NCI-H1930 (cell line): Measurements from ENCODE around the gene ST3GAL5.
"Not testable (repeated sequence)": the region's sequence is repeated elsewhere in the genome, so short reads cannot be mapped to it uniquely, and the experiment has no call there.

ENCODE experiments used
- DNase-seq, 2 experiments: peaks; one replicate each; lab custom pipeline; 2025; lab: John Stamatoyannopoulos, UW

ST3GAL5 gene

GRCh38 chr2:85917887-85918795 lies 29.4 kb upstream of the ST3GAL5 start:
- DNase-seq: no peak

DNA sequence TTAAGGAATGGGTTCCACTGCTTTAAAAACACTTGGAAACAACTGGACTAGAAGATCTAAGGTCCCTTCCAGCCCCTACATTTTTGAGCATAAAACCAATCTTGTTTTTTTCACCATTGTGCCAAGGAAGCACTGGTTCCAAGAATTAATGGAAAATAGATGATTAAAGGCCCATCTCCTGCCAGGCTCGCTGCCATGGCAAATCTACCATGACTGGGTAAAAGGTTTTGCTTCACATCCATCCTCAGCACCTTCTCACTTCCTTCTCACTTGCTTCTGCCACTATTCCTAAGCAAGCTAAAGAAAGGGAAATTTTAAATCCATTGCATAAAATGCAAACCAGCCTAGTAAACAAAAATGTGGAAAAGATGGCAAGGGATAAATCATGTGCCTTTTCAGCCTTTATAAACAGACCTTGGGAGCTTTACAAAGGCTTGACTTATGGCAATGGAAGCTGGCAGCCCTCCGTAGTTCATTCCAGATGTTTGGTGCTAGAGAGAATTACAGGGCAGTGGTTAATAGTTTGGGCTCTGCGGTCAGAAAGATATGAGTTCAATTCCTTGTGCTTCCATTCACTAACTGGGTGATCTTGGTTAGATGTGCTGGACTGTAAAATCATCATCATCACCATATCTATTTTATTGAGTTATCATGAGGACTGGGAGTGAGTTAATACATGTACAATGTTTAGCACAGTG lies 27.0 kb upstream of the ST3GAL5 start:
- no peak for DNase-seq

DNA sequence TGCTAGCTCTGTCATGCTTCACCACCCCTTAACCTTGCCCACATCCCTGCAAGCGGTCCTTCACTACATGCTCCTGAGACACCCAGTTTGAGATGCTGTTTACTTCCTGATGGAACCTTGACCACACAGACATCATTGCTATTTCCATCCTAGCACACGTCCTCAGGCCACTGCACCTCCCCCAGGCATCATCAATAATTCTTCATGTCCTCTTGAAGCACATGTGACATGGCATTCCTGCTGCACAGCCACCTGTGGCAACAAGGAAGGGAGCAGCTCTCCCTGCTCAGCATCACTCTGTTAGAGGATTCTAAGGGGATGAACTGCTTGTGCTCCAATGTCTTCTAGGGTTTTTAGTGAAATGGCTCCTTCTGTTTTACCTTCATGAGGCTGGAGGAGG lies 26.1 kb upstream of the ST3GAL5 start:
- DNase-seq: no peak

- DNase-seq: no peak
Observed at GRCh38 chr2:85913884-85914881, 25.4 kb upstream of the ST3GAL5 start.

DNA sequence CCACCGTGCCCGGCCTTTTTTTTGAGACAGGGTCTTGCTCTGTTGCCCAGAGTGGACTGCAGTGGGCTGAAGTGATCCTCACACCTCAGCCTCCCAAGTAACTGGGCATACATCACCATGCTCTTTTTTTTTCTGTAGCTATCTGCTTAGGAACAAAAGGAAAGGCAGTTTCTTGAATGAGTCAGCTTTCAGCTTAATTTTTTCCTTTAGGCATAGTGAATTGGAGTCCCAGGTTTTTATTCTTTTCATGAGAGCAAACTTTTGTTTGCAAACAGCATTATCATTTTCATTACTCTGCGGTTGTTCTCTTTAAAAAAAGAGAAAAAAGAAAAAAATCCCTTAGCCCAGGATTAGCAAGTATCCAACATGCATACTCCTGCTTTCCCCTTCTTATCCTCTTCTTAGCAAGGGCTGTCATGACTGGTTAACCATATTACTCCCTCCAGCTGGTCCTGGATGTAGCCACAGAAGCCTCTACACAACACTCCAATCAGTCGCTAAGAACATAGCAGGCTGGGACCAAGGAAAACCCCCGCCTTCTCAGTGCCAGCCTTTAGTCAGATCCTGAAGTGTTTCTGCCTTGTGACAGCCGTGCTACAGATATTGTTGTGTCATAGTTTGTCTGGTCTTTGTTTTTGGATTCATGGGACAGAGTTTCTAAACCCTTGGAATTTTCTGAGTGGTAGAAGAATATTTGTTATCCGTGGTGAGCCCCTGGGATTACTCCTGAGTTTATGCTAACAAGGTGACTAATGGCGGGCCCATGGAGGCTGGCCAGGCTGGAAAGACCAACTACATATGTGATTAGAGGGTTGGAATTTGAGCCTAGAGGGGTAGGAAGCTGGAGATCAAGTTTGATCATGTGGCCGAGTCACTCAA lies 23.3 kb upstream of the ST3GAL5 start:
- DNase-seq: no peak

DNA sequence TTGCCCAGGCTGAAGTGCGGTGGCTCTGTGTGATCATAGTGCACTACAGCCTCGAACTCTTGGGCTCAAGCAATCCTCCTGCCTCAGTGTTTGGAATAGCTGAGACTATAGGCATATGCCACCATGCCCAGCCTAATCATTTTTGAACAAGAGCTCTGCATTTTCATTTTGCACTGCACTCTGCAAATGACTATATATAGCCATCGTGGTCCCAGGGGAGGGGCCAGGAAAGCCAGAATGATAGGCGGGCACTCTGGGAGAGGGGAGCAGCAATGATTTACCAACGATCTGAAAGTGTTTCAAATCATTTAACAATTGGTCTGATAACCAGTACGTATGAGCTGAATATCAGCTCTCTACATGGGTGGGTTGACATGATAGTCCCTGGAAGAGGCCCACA lies 22.3 kb upstream of the ST3GAL5 start:
- DNase-seq: no peak

DNA sequence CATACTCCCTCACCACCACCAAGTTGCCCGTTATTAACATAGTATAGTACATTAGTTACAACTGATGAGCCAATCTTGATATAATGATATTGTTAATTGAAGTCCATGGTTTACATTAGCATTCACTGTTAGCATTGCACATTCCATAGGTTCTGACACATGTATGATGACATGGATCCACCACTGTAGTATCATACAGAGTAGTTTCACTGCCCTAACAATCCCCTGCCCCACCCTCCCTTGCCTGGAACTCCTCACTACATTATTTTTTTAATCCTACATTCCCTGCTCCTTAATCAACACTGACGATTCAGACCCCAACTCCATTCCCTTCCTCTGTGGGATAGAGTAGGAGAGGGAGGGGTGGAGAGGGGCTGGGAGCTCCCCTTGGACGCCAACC lies 20.2 kb upstream of the ST3GAL5 start:
- DNase-seq: no peak

DNA sequence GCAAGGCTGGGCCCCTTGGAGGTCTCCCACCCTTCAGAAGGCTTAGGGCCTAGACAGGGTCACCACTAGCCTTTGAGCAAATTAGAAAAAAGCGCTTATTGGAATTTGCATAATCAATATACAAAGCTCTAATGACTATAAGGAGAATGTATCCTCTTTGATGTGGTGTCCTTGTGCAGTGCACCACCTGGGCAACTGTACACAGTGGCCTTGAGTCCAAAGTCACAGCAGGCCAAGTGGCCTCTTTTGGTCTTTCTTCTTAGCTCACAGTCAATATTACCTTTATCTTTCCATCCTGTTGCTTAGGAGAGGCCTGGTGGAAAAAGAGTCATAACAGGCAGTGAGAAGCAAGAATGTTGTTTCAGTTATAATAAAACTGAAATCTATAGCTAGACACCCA lies 19.7 kb upstream of the ST3GAL5 start:
- no peak for DNase-seq

DNA sequence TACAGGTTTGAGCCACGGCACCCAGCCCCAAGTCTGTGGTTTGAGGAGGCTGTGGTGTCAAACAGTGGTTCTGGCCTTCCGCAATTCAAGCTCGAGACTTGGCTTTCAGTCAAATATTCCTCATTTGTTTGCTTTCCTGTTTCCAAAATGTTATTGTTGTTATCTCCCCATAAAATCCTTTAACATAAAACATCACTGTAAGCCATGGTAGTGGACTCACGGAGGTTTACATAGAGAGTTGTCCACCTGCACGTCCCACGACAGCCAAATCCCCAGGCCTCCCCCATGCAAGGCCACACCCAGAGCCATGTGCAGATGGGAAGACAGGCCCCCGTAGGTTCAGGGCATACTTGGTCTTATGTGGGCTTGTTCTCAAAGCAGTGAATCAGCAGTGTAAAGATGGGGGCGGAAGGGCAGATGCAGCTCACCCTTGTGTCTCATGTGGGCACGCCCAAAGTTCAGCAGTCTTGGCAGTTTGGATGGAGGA lies 18.9 kb upstream of the ST3GAL5 start:
- no peak for DNase-seq

DNA sequence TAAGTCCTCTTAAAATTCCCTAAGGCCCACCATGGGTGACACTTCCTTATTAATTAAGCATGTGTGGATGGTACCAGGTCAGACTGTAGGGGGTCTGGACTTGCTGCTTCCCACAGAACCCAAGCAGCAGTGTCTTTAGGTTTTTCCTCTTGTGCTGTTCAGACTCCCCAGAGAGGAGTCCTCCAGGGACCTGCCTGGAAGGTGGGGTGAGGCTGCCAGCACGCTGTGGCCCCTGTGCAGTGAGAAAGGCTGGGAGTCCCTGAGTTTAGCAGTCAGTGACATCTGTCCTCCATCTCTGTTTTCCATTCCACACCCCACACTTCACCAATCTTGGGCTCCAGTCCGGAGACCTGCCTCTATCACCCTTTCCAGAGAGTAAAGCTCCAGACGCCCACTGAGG lies 18.0 kb upstream of the ST3GAL5 start:
- DNase-seq: no peak

- DNase-seq: no peak
Observed at GRCh38 chr2:85905891-85906290, 17.1 kb upstream of the ST3GAL5 start.

DNA sequence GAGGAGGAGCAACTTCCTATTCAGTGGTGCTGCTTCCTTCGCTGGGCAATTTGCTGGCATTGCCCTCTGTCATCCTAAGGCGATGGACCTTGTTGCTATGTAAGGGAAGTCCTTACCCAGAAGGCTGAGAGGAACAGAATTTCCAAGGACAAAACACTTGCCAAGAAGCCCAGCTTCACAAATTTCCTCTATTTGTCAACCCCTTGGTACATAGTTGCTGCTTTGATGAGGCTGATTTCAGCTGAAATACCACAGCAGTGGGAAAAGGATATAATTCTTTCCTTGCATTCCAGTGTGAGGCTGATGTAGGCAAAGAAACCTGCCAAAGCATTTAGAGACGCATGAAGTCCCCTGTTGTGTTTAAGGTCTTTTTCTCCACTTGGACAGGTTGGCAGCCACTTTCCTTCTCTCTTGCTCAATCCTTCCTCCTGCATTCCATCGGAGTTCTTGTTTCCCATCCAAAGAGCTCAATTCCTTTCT lies 16.4 kb upstream of the ST3GAL5 start:
- no peak for DNase-seq

DNA sequence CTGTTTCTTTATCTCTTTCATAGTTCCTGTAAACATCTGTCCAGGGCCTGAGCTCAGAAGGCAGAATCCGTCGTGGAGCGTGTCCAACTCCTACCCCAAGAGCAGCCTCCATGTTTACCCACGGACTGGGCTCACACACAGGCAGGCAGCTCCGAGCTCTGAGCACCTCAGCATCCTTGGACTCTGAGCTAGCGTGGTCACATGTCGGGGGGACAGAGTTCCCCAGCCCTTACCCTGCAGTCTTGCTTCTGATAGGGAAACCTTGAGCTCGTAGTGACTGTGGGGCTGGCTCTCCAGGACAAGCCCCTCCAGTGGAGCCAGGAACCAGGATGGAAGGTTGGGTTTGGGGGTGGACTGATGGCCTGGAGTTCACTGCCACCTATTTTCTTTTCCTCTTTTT lies 15.1 kb upstream of the ST3GAL5 start:
- no peak for DNase-seq

DNA sequence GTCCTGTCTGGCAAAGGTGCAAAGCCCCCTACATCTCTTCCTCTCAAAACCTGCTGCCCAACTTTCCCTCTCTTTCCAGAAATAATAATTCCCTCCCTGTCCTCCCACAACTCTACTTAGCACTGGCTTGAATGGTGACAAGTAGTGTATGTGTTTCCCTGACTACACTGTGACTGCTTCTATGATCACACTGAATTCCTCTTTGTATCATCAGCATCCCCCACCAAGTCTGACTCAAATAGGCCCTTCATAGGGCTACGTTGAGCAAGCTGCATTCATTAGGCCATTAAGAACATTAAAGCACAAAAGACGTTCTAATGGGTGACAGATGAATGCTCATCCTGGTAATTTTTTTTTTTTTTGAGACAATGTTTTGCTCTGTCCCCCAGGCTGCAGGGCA lies 13.7 kb upstream of the ST3GAL5 start:
- no peak for DNase-seq

GRCh38 chr2:85901155-85901554 lies 12.4 kb upstream of the ST3GAL5 start:
- no peak for DNase-seq

DNA sequence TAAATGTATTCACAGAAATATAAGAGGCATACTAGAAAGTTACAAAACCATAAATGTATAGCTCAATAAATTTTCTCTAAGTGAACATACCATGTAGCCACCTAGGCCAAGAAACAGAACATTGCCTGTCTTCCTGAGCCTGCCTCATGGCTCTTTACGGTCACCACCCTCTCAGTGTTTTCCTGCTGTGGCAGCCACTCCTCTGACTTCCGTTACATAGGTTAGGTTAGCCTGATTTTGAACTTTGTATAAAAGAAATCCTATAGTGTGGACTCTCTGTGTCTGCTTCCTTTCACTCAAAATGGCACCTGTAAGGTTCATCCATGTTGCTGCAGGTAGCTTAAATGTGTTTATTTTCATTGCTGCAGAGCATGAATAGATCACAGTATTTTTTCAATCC lies 11.6 kb upstream of the ST3GAL5 start:
- DNase-seq: no peak

GRCh38 chr2:85899849-85900248 lies 11.1 kb upstream of the ST3GAL5 start:
- no peak for DNase-seq

DNA sequence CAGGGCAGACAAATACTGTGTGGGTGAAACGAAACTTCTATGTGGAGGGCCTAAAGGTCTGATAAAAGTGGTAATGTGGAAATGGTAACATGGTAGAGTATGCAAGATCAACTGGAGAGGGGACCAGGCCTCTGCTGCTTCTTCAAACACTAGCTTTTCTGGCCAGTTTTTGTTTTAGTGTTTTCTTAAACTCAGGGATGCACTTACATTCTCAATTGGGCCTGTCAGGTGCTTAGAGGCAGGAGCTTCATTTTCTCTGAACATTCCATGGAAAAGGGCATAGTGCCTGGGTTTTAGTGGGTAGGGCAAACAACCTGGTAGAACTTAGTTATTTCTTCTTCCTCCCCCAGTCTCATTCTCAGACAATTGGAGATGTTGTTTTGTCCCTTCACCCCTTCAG lies 10.5 kb upstream of the ST3GAL5 start:
- DNase-seq: no peak

- DNase-seq: no peak
Observed at GRCh38 chr2:85898881-85899280, 10.1 kb upstream of the ST3GAL5 start.

DNA sequence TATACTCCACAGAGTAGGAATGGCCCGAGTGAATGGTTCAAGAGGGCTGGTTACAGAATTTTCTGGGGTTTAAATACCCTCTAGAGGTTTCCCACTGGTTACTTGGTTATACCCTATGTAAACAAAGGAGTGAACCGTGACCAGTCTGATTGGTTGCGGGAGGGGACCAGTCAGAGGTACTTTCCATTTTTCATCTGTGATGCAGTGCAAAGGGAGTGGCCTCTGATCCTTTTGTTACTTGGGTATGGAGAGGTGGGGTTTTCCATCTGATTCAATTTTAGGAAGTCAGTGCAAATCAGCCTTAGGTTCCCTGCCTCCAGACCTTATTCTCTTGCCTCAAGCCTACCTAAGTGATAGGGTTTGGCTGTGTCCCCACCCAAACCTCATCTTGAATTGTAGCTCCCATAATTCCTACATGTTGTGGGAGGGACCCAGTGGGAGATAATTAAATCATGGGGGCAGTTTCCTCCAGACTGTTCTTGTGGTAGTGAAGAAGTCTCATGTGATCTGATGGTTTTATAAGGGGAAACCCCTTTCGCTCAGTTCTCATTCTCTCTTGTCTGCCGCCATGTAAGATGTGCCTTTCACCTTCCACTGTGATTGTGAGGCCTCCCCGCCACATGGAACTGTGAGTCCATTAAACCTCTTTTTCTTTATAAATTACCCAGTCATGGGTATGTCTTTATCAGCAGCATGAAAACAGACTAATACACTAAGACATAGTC lies 5.9 kb upstream of the ST3GAL5 start:
- DNase-seq: not testable (repeated sequence)
